Lower leg skin (tissue), 3 donors: Measurements from ENCODE around the gene IL2RA.

Experiments
- POLR2A ChIP-seq, 2 donors: fragments of 450-650 bp; IDR thresholded peaks; one replicate each; pipeline ENCODE4 v1.6.1; 2016 to 2017; ENCODE audit warnings: antibody characterized with exemption in 2 of 2, mild to moderate bottlenecking in 1 of 2, moderate library complexity in 1 of 2
- TF ChIP-seq, protein P1 (sequence below), 3 donors: fragments of 450-650 bp; IDR thresholded peaks; one replicate each; pipeline ENCODE4 v1.5.1; 2016; ENCODE audit warnings: antibody characterized with exemption in 3 of 3, mild to moderate bottlenecking in 3 of 3, moderate library complexity in 2 of 3

GRCh38 chr10:6006546-6006945 lies 55.6 kb downstream of the IL2RA start:
- TF ChIP-seq, protein P1, sequence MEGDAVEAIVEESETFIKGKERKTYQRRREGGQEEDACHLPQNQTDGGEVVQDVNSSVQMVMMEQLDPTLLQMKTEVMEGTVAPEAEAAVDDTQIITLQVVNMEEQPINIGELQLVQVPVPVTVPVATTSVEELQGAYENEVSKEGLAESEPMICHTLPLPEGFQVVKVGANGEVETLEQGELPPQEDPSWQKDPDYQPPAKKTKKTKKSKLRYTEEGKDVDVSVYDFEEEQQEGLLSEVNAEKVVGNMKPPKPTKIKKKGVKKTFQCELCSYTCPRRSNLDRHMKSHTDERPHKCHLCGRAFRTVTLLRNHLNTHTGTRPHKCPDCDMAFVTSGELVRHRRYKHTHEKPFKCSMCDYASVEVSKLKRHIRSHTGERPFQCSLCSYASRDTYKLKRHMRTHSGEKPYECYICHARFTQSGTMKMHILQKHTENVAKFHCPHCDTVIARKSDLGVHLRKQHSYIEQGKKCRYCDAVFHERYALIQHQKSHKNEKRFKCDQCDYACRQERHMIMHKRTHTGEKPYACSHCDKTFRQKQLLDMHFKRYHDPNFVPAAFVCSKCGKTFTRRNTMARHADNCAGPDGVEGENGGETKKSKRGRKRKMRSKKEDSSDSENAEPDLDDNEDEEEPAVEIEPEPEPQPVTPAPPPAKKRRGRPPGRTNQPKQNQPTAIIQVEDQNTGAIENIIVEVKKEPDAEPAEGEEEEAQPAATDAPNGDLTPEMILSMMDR (IDR thresholded peaks at IDR 0.05): no peak
- TF ChIP-seq POLR2A (IDR thresholded peaks at IDR 0.05): no peak
